ENCODE measurements around the gene CFAP161.

CFAP161 gene

DNA sequence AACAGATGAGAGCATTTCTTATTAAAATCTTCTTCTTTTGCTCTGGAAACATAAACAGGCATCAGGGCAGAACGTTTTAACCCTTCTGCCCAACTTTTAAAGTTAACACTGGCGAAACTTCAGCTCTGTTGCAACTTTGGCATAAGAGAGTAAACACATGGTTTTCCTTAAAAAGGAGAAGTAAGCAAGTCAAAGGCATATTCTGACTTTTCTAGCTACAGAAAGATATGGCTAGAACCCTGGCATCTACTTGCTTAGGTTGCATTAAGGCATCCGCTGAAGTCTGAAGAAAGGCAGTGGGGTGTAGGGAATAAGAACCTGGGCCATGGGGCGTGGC is 49.3 kb downstream of the CFAP161 start:
- no peak for DNase-seq (ENCODE audit: low read depth)

- no peak for DNase-seq (ENCODE audit: low read depth)
Observed at GRCh38 chr15:81184188-81184587, 50.1 kb downstream of the CFAP161 start.

GRCh38 chr15:81185631-81186295 is 51.7 kb downstream of the CFAP161 start:
- no peak for DNase-seq (ENCODE audit: low read depth)

DNA sequence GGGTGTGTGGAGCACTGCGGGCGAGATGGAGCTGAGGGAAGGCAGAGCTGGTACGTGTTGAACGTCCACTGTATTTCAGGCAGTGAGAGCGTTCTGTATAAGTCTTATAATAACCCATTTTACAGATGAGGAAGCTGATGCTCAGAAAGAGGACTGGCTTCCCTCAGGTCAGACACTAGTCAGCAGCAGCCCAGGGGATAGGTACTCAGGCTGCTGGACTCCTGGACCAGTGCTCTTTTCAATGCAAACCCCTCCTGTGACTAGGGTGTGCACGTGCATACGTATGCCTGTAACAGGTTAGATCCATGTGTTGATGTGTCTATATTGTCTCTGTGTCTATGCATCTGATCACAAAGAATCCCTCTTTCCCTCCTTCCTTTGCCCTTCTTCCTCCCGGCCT is 54.3 kb downstream of the CFAP161 start:
- no peak for DNase-seq (ENCODE audit: low read depth)

GRCh38 chr15:81189583-81190283 is 55.7 kb downstream of the CFAP161 start:
- DNase-seq (ENCODE audit: low read depth), result no peak

DNA sequence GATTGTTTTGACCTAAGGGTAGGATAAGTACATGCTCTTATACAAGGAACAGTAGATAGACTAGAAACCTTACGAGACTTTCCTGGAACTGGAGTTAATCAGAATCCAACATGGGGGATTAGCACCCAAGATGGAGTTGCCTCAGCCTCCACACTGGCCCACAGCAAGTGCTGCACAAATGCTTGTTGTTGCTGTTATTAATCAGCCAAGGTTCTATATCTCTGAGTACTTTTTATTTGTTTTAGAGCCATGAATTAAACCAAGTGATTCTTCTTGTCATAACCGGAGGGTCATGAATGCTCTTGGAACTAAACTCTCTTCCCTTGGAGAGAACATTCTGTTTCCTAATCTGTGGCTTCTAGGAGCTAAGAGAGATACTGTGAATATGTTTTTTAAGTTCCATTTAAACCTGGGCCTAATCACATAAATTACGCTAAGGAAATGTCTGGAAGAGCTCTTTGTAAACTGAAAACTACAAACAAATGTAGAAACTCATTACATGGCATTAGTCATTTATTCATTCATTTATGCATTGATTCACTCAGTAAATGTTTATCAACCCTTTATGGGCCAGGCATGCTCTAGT is 56.9 kb downstream of the CFAP161 start:
- DNase-seq (ENCODE audit: low read depth), result no peak

- DNase-seq (ENCODE audit: low read depth), result no peak
Observed at GRCh38 chr15:81191701-81192100, 57.6 kb downstream of the CFAP161 start.

GRCh38 chr15:81194723-81195122 is 60.7 kb downstream of the CFAP161 start:
- DNase-seq (ENCODE audit: low read depth), result no peak

- no peak for DNase-seq (ENCODE audit: low read depth)
Observed at GRCh38 chr15:81195339-81195864, 61.3 kb downstream of the CFAP161 start.

DNA sequence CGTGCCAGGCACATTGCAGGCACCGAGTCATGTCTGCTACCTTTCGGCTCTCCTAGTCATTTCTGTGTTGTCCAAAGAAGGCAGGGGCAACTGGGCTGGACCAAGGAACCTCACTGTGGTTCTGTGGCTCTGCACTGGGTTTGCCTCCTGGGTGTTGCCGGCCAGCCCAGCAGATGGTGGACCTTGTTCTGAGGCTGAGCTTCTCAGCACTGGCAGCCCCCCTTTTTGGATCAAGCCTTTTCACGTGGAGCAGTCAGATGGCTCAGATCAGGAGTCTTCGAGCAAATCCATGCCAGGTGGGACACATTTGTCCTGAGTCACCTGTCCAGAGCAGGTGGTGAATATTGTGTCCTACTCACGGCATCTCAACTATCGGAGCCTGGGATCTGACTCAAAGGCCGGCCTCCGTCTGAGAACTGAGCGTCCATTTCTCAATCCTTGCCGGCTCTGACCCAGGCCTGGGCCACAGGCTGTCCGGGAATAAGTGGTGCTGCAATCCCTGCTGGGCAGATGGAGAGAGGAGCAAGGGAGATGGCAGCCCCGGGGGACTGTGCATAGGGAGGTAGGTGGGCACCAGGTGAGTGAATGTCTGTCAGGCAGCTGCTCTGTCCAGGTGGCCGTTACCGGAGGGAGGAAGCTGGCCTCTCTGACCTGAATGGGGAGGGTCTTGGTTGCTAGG is 62.6 kb downstream of the CFAP161 start, which contains the start of gene IL16:
TSS of gene IL16 (plus strand) at position 304 of the 679 bp plus-strand sequence. CDS start 28,521 bp downstream, outside the sequence.
- no peak for DNase-seq (ENCODE audit: low read depth)

DNA sequence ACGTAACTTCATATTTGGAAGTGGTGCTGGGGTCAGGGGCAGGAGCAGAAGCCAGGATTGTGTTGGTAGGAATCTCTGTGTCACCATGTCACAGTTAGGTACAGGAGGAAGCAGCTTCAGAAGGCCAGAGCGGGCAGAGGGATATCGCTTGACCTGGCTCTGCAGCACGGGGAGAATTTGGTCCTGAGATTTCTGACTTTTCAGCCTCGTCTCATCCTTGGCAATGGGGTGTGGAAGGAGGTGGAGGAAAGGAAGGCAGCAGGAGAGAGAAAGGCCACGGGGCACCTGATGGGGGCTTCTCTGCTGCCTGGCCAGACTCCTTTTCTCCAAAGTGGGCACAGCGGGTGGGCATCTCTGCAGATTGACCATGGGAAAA is 63.2 kb downstream of the CFAP161 start:
- DNase-seq (ENCODE audit: low read depth), result no peak

DNA sequence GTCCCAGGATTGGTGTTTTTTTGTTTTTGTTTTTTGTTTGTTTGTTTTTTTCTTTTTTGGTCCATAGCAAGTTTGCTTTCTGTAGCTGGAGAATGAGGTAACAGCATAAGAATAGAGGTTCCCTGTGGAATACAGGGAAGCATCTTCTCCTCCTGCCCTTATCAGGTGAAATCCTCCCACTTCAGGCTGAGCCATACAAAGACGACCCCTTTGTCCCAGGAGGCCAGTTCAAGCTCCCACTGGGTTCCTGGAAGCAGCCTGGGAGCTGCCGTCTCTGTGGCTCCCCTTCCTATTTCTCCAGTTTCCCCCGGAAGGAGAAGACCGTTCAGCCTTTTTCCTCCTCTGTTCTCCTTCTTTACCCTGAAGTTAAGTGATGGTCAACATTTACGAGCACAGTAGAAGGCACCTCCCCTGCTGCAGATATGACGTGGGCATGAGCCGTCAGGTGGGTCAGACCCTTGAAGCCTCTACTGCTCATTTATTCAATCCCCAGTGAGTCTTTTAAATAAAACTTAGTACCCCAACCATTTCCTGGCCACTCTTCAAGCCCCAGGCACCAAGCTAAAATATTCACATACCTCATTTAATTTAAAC is 63.7 kb downstream of the CFAP161 start:
- DNase-seq (ENCODE audit: low read depth), result no peak
